ENCODE measurements around the gene SPOUT1.

SPOUT1 gene

DNA sequence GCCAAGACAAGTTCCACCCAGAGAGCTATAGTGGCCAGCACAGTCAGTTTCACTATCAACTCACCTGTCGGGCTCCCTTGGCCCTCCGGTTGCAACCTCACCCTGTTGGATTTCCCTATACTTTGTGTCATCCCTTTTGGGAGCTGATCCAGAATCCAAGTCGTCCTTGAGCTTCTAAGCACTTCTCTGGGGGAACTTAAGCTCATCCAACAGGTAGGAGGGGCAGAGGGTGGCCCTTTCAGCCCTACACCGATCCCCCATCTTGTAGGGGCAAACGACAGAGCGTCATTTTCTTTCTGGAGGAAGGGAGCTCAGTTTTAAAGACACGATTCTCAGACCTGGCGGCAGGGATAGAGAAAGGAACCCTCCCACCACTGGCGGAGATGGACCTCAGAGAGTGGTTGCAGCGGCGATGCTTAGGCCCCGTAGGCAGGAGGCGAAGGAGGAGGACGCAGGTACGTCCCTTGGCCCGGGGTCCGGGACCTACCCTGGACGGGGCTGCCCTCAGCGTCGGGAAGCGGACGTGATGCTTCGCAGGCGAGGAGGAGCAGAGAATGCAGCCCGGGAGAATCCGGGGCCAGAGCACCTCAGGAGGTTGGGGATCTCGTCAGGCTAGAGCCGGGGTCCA is 58.4 kb downstream of the SPOUT1 start:
- no peaks in the 10 kb centered on the region for H4K20me1 ChIP-seq (ENCODE audit: low read depth, low read length)
- no peaks in the 10 kb centered on the region for H3K36me3 ChIP-seq (ENCODE audit: low read length)
- H2AFZ ChIP-seq (ENCODE audit: low read depth, low read length, severe bottlenecking): peak overlapping the region; percentile 85
- peak overlapping the region; percentile 68 for H3K9ac ChIP-seq (ENCODE audit: low read length)
- H3F3A ChIP-seq (ENCODE audit: insufficient read depth): 0 out of 2 replicates have a peak, but pooled peaks cover 7% of the 10 kb centered on the region
- H3K4me2 ChIP-seq (ENCODE audit: low read depth, low read length, poor library complexity, severe bottlenecking): peak overlapping the region; percentile 66
- H3K79me2 ChIP-seq (ENCODE audit: insufficient read depth, low read length): no peaks in the 10 kb centered on the region
- H3K9me2 ChIP-seq (replicated peaks; ENCODE audit: insufficient read depth, low read length): no peaks in the 10 kb centered on the region
- TF ChIP-seq EZH2phosphoT487 (conservative IDR thresholded peaks at IDR 0.05; ENCODE audit: low read length): no peak
- TF ChIP-seq, protein P1, sequence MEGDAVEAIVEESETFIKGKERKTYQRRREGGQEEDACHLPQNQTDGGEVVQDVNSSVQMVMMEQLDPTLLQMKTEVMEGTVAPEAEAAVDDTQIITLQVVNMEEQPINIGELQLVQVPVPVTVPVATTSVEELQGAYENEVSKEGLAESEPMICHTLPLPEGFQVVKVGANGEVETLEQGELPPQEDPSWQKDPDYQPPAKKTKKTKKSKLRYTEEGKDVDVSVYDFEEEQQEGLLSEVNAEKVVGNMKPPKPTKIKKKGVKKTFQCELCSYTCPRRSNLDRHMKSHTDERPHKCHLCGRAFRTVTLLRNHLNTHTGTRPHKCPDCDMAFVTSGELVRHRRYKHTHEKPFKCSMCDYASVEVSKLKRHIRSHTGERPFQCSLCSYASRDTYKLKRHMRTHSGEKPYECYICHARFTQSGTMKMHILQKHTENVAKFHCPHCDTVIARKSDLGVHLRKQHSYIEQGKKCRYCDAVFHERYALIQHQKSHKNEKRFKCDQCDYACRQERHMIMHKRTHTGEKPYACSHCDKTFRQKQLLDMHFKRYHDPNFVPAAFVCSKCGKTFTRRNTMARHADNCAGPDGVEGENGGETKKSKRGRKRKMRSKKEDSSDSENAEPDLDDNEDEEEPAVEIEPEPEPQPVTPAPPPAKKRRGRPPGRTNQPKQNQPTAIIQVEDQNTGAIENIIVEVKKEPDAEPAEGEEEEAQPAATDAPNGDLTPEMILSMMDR (IDR thresholded peaks at IDR 0.05; ENCODE audit: insufficient read depth, low read length, poor library complexity, severe bottlenecking): no peak
- H3K27me3 ChIP-seq (ENCODE audit: low read length): no peaks in the 10 kb centered on the region
- no peaks in the 10 kb centered on the region for H3K9me3 ChIP-seq (ENCODE audit: insufficient read depth, low read length)
- H3K27ac ChIP-seq (ENCODE audit: low read depth, low read length): no peak overlapping the region
- H3K4me3 ChIP-seq (ENCODE audit: insufficient read depth, low read length, poor library complexity, severe bottlenecking): peak overlapping the region; percentile 73

DNA sequence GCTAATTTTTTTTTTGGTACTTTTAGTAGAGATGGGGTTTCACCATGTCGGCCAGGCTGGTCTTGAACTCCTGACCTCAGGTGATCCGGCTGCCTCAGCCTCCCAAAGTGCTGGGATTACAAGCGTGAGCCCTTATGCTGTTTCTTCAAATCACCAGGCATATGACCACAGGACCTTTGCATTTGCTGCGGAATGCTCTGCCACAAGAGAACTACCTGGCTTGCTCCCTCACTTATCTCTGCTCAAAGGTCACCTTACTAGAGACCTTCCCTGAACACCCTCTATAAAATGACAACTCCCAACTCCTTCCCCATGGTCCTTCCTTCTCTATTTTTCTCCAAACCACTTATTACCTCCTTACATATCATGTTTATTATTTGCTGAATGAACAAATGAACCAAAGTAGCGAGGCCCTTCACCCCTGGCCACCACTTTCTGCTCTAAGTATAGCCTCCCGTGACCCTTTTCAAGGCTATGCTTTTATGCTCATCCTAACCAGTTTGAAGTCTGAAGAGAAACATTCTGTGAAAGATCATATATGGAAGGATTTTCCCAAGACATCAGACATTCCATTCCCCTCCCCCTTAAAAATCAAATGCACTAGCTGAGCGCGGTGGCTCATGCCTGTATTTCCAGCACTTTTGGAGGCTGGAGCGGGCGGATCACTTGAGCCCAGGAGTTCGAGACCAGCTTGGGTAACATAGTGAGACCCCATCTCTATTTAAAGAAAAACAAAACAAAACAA is 59.1 kb downstream of the SPOUT1 start:
- Histone ChIP-seq H3K79me2 (ENCODE audit: insufficient read depth, low read length) (no peaks in the 10 kb centered on the region), H3K27ac (ENCODE audit: low read depth, low read length) (no peak overlapping the region), H2AFZ (ENCODE audit: low read depth, low read length, severe bottlenecking) (no peak overlapping the region), H3K4me2 (ENCODE audit: low read depth, low read length, poor library complexity, severe bottlenecking) (peak overlapping the region; percentile 66), H3K27me3 (ENCODE audit: low read length) (no peaks in the 10 kb centered on the region), H3K9ac (ENCODE audit: low read length) (peak overlapping the region; percentile 68), H3K9me2 (replicated peaks; ENCODE audit: insufficient read depth, low read length) (no peaks in the 10 kb centered on the region), H3K9me3 (ENCODE audit: insufficient read depth, low read length) (no peaks in the 10 kb centered on the region), H3F3A (ENCODE audit: insufficient read depth) (0 out of 2 replicates have a peak, but pooled peaks cover 7% of the 10 kb centered on the region), H4K20me1 (ENCODE audit: low read depth, low read length) (no peaks in the 10 kb centered on the region), H3K4me3 (ENCODE audit: insufficient read depth, low read length, poor library complexity, severe bottlenecking) (peak overlapping the region; percentile 73), H3K36me3 (ENCODE audit: low read length) (no peaks in the 10 kb centered on the region)
- TF ChIP-seq, protein P1 (IDR thresholded peaks at IDR 0.05; ENCODE audit: insufficient read depth, low read length, poor library complexity, severe bottlenecking): no peak
- TF ChIP-seq EZH2phosphoT487 (conservative IDR thresholded peaks at IDR 0.05; ENCODE audit: low read length): no peak

Measured in SU-DHL-6 (cell line).